ENCODE results near the gene STK10. TPM values are rescaled to one million over a fixed set of nuclear protein-coding genes. Genes with fewer than 3 reads are reported as not detected.
"Not testable (repeated sequence)": the region's sequence is repeated elsewhere in the genome, so short reads cannot be mapped to it uniquely, and the experiment has no call there.

STK10 gene
- total RNA-seq, 3 donors from 2014 or later (not counting 1 experiment from before 2014, with no cell fraction given), result 705 to 879 (median 783) TPM

DNA sequence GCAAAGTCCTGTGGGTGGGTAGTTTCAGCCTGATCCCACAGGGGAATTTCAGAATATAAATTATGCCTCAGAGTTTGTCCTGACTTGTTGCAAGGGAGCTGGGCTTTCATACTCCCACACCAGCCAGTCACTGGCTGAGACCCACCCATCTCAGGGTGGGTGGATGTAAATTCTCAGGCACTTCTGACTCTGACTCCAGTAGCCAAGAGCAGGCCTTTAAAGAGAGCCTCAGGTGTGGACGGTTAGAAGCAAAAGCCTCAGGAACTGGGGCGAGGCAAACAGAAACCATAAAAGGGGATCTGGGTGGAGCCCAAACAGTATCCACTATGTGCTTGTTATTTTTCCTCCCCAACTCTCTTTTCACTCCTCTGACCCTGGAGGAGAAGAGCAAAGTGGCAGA, 153.0 kb downstream of the STK10 start:
- no peak for ATAC-seq
- no peaks in the 10 kb centered on the region for H3K36me3 ChIP-seq (ENCODE audit: control insufficient read depth, insufficient read depth, low read length)
- Mint-ChIP-seq H3K27me3 (ENCODE audit: low read depth in 2 of 2) (no peaks in the 10 kb centered on the region), H3K27ac (no peak overlapping the region), H3K4me3 (no peak overlapping the region), H3K36me3 (no peaks in the 10 kb centered on the region), H3K9me3 (no peaks in the 10 kb centered on the region), H3K4me1 (peaks cover 16 to 18% of the 10 kb centered on the region in 2 donors)
- 10% methylated on average over 2 of the region's 2 CpGs for WGBS (ENCODE audit: insufficient coverage)
- no peak overlapping the region for H3K4me3 ChIP-seq (ENCODE audit: low read length)
- TF ChIP-seq, protein P1, sequence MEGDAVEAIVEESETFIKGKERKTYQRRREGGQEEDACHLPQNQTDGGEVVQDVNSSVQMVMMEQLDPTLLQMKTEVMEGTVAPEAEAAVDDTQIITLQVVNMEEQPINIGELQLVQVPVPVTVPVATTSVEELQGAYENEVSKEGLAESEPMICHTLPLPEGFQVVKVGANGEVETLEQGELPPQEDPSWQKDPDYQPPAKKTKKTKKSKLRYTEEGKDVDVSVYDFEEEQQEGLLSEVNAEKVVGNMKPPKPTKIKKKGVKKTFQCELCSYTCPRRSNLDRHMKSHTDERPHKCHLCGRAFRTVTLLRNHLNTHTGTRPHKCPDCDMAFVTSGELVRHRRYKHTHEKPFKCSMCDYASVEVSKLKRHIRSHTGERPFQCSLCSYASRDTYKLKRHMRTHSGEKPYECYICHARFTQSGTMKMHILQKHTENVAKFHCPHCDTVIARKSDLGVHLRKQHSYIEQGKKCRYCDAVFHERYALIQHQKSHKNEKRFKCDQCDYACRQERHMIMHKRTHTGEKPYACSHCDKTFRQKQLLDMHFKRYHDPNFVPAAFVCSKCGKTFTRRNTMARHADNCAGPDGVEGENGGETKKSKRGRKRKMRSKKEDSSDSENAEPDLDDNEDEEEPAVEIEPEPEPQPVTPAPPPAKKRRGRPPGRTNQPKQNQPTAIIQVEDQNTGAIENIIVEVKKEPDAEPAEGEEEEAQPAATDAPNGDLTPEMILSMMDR (IDR thresholded peaks at IDR 0.05), result no peak
- no peak for DNase-seq
- intact Hi-C loops (cut with micrococcal nuclease), result no loop called here
- peaks cover 2% of the 10 kb centered on the region for H3K9me3 ChIP-seq (ENCODE audit: control insufficient read depth, insufficient read depth, low read length)
- no peaks in the 10 kb centered on the region for H3K27me3 ChIP-seq (ENCODE audit: control insufficient read depth, insufficient read depth, low read length)
- H3K4me1 ChIP-seq (ENCODE audit: control insufficient read depth, insufficient read depth, low read length), result peaks cover 5% of the 10 kb centered on the region
- no peak overlapping the region for H3K27ac ChIP-seq (ENCODE audit: low read length)

DNA sequence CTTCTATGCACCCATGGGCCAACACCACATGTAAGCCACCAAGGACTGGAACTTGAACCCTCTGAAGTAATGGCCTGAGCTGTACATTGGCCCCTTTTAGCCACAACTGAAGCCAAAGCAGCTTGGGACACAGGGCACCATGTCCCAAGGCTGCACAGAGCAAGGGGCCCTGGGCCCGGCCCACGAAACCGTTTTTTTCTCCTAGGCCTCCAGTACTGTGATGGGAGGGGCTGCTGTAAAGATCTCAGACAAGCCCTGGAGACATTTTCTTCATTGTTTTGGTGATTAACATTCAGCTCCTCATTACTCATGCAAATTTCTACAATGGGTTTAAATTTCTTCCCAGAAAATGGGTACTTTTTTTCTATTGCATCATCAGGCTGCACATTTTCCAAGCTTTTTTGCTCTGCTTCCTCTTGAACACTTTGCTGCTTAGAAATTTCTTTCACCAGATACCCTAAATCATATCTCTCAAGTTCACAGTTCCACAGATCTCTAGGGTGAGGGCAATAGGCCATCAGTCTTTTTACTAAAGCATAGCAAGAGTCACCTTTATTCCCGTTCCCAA, 156.0 kb downstream of the STK10 start:
- DNase-seq, result no peak
- ATAC-seq, result no peak
- Mint-ChIP-seq H3K27me3 (ENCODE audit: low read depth in 2 of 2) (no peaks in the 10 kb centered on the region), H3K36me3 (no peaks in the 10 kb centered on the region), H3K4me3 (no peak overlapping the region), H3K27ac (no peak overlapping the region), H3K4me1 (no peaks in the 10 kb centered on the region), H3K9me3 (no peaks in the 10 kb centered on the region)
- Histone ChIP-seq H3K27ac (ENCODE audit: low read length) (no peak overlapping the region), H3K36me3 (ENCODE audit: control insufficient read depth, insufficient read depth, low read length) (no peaks in the 10 kb centered on the region), H3K9me3 (ENCODE audit: control insufficient read depth, insufficient read depth, low read length) (peaks cover 2% of the 10 kb centered on the region), H3K27me3 (ENCODE audit: control insufficient read depth, insufficient read depth, low read length) (no peaks in the 10 kb centered on the region), H3K4me3 (ENCODE audit: low read length) (no peak overlapping the region), H3K4me1 (ENCODE audit: control insufficient read depth, insufficient read depth, low read length) (no peaks in the 10 kb centered on the region)
- whole genome bisulfite sequencing (ENCODE audit: insufficient coverage), result 93% methylated on average over 4 of the region's 4 CpGs
- intact Hi-C loops (cut with micrococcal nuclease), result no loop called here
- TF ChIP-seq, protein P1 (IDR thresholded peaks at IDR 0.05), result no peak

DNA sequence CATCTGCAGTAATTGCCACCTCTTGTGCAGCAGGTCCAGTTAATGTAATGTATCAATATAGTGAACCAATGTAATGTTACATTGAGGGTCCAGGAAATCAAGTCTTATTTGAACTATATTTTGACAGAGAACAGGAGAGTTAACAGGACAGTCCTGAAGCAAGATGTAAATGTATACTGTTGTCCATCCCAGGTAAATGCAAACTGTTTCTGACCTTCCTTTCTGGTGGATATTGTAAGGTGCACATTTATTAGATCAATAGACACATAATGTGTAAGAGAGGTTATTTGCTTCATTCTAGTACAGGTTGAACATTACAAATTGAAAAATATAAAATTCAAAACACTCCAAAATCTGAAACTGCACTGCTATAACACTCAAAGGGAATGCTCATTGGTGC, 158.1 kb downstream of the STK10 start:
- DNase-seq, result no peak
- H3K9me3 ChIP-seq (ENCODE audit: control insufficient read depth, insufficient read depth, low read length), result peaks cover 2% of the 10 kb centered on the region
- H3K36me3 ChIP-seq (ENCODE audit: control insufficient read depth, insufficient read depth, low read length), result no peaks in the 10 kb centered on the region
- no peak overlapping the region for H3K27ac ChIP-seq (ENCODE audit: low read length)
- Mint-ChIP-seq H3K4me3 (no peak overlapping the region), H3K27me3 (ENCODE audit: low read depth in 2 of 2) (no peaks in the 10 kb centered on the region), H3K27ac (no peak overlapping the region), H3K4me1 (no peaks in the 10 kb centered on the region), H3K9me3 (no peaks in the 10 kb centered on the region), H3K36me3 (no peaks in the 10 kb centered on the region)
- no peaks in the 10 kb centered on the region for H3K27me3 ChIP-seq (ENCODE audit: control insufficient read depth, insufficient read depth, low read length)
- no peaks in the 10 kb centered on the region for H3K4me1 ChIP-seq (ENCODE audit: control insufficient read depth, insufficient read depth, low read length)
- TF ChIP-seq, protein P1 (IDR thresholded peaks at IDR 0.05), result no peak
- intact Hi-C loops (cut with micrococcal nuclease), result no loop called here
- no peak overlapping the region for H3K4me3 ChIP-seq (ENCODE audit: low read length)
- ATAC-seq, result no peak

DNA sequence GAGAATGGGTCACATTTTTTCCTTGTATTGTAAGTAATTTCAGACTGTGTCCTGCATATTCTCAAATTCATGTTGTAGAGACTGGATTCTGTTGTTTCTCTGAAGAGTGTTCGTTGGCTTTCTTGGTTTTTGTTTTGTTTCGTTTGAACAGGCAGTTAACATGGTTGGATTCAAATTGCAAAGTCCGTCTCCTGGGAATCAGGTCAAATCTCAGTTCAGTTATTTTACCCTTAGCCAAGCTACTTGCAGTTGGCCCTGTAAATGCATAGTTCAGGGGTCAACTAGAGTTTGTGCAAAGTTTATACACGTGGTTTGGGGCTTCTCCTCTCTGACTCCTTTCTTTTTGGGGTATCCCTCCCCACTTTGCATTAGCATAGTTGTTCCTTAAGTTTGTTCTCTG, 159.9 kb downstream of the STK10 start:
- Histone ChIP-seq H3K27ac (ENCODE audit: low read length) (no peak overlapping the region), H3K4me3 (ENCODE audit: low read length) (no peak overlapping the region), H3K4me1 (ENCODE audit: control insufficient read depth, insufficient read depth, low read length) (no peaks in the 10 kb centered on the region), H3K9me3 (ENCODE audit: control insufficient read depth, insufficient read depth, low read length) (peaks cover 2% of the 10 kb centered on the region), H3K36me3 (ENCODE audit: control insufficient read depth, insufficient read depth, low read length) (no peaks in the 10 kb centered on the region), H3K27me3 (ENCODE audit: control insufficient read depth, insufficient read depth, low read length) (no peaks in the 10 kb centered on the region)
- DNase-seq, result no peak
- H3K27me3 Mint-ChIP-seq (ENCODE audit: low read depth in 2 of 2), result no peaks in the 10 kb centered on the region
- no peak for ATAC-seq
- no peak overlapping the region for H3K4me3 Mint-ChIP-seq
- no peaks in the 10 kb centered on the region for H3K9me3 Mint-ChIP-seq
- no peaks in the 10 kb centered on the region for H3K36me3 Mint-ChIP-seq
- H3K27ac Mint-ChIP-seq, result no peak overlapping the region
- intact Hi-C loops (cut with micrococcal nuclease), result no loop called here
- TF ChIP-seq, protein P1 (IDR thresholded peaks at IDR 0.05), result no peak
- 77% methylated on average over 4 of the region's 4 CpGs for WGBS (ENCODE audit: insufficient coverage)
- no peaks in the 10 kb centered on the region for H3K4me1 Mint-ChIP-seq

DNA sequence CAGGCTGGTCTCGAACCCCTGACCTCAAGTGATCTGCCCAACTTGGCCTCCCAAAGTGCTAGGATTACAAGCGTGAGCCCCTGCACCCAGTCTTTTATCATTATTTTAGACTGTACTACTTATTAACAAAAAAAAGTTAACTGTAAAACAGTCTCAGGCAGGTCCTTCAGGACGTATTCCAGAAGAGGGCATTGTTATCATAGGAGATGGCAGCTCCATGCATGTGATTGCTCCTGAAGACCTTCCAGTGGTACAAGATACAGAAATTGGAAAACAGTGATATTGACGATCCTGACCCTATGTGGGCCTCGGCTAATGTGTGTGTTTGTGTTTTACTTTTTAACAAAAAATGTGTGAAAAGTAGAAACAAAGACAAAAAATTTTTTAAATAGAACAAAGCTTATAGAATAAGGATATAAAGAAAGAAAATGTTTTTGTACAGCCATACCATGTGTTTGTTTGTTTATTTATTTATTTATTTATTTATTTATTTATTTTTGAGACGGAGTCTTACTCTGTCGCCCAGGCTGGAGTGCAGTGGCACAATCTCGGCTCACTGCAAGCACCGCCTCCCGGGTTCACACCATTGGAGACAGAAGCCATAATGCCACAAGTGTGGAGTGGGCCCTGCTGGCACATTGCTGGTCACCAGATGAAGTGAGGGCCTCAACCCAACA, 167.8 kb downstream of the STK10 start:
- H3K9me3 ChIP-seq (ENCODE audit: control insufficient read depth, insufficient read depth, low read length); H3K36me3 ChIP-seq (ENCODE audit: control insufficient read depth, insufficient read depth, low read length); H3K36me3 Mint-ChIP-seq; H3K27ac ChIP-seq (ENCODE audit: low read length); intact Hi-C loops (cut with micrococcal nuclease); DNase-seq; H3K27me3 ChIP-seq (ENCODE audit: control insufficient read depth, insufficient read depth, low read length); H3K27ac Mint-ChIP-seq; H3K4me3 Mint-ChIP-seq; H3K27me3 Mint-ChIP-seq (ENCODE audit: low read depth in 2 of 2); H3K4me1 Mint-ChIP-seq; ATAC-seq; H3K4me1 ChIP-seq (ENCODE audit: control insufficient read depth, insufficient read depth, low read length); H3K4me3 ChIP-seq (ENCODE audit: low read length); H3K9me3 Mint-ChIP-seq: not testable (repeated sequence)
- 91% methylated on average over 10 of the region's 10 CpGs for WGBS (ENCODE audit: insufficient coverage)
